ENCODE data around the gene PDAP1.

PDAP1 gene

GRCh38 chr7:99384523-99384922 lies 23.9 kb downstream of the PDAP1 start:
- Mint-ChIP-seq H3K4me1 (peaks cover 6% of the 10 kb centered on the region), H3K9me3 (no peaks in the 10 kb centered on the region), H3K36me3 (ENCODE audit: low read depth) (no peaks in the 10 kb centered on the region), H3K4me3 (no peak overlapping the region), H3K27ac (no peak overlapping the region), H3K27me3 (ENCODE audit: low read depth) (peaks cover 3% of the 10 kb centered on the region)
- no peak for TF ChIP-seq CTCF (IDR thresholded peaks at IDR 0.05; ENCODE audit: unreplicated experiment in 3 of 3)

DNA sequence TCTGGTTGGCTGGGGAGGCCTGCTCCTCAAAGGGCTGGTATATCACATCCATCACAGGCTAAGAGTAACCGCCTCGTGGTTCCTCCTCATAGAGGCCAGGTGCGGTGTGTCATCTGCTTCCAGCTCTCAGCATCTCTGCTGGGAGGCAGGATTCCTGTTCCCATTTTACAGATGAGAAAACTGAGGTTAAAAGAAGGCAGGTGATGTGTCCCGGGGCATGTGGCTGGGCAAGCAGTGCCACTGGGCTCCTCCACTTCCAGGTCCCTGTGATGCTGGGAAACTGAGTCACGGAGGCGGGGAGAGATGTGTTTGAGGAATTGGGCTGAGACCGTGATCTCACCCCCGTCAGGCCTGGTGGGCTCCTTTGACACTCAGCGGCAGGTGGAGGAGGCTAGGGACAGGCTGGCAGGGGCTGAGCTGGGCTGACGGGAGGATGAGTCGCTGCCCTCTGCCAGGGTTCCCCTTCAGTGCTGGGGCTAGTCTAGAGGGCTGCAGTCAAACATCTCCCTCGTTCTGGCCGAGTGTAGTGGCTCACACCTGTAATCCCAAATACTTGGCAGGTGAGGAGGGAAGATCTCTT lies 24.5 kb downstream of the PDAP1 start:
- H3K9me3 Mint-ChIP-seq: no peaks in the 10 kb centered on the region
- TF ChIP-seq CTCF (IDR thresholded peaks at IDR 0.05; ENCODE audit: unreplicated experiment in 3 of 3): no peak
- peaks cover 4% of the 10 kb centered on the region for H3K36me3 Mint-ChIP-seq (ENCODE audit: low read depth)
- no peak overlapping the region for H3K27ac Mint-ChIP-seq
- H3K27me3 Mint-ChIP-seq (ENCODE audit: low read depth): peaks cover 3% of the 10 kb centered on the region
- peaks cover 13% of the 10 kb centered on the region for H3K4me1 Mint-ChIP-seq
- no peak overlapping the region for H3K4me3 Mint-ChIP-seq

DNA sequence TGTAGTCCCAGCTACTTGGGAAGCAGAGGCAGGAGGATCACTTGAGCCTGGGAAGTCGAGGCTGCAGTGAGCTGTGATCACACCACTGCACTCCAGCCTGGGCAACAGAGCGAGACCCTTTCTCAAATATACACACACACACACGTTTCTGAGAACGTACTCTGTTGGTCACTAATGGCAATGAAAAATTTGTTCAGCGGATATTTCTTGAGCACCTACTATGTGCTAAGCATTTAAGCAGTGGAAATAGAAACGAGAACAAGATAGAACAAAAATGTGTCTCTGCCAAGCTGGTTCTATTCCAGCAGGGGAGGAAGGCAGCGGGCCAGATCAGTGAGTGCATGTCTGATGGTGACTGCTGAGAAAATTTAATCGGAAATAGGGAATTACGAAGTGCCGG lies 25.2 kb downstream of the PDAP1 start:
- H3K36me3 Mint-ChIP-seq (ENCODE audit: low read depth): peaks cover 4% of the 10 kb centered on the region
- H3K27ac Mint-ChIP-seq: no peak overlapping the region
- no peak overlapping the region for H3K4me3 Mint-ChIP-seq
- no peaks in the 10 kb centered on the region for H3K9me3 Mint-ChIP-seq
- peaks cover 3% of the 10 kb centered on the region for H3K27me3 Mint-ChIP-seq (ENCODE audit: low read depth)
- TF ChIP-seq CTCF (IDR thresholded peaks at IDR 0.05; ENCODE audit: unreplicated experiment in 3 of 3): no peak
- H3K4me1 Mint-ChIP-seq: peaks cover 13% of the 10 kb centered on the region

DNA sequence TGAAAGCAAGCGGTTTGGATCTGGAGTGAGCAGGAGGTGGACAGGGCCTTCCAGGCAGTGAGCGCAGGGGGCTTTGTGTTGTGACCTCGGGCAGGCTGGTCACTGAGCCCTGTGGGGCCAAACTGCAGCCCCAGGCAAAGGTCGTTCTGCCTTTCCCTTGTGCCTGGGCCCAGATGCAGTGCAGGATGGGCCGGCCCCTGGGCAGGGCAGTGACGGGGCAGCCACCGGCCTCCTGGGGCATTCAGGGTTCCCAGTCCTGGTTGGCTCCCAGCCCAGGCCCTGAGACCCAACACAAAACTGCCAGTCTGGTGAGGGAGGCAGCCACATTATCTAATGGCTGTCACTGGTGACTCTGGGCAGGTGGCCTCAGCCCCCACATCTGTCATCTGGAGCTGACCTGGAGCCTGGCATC lies 26.7 kb downstream of the PDAP1 start:
- Mint-ChIP-seq H3K4me1 (peaks cover 13% of the 10 kb centered on the region), H3K27ac (no peak overlapping the region), H3K27me3 (ENCODE audit: low read depth) (peaks cover 3% of the 10 kb centered on the region), H3K4me3 (no peak overlapping the region), H3K36me3 (ENCODE audit: low read depth) (peaks cover 4% of the 10 kb centered on the region), H3K9me3 (no peaks in the 10 kb centered on the region)
- no peak for TF ChIP-seq CTCF (IDR thresholded peaks at IDR 0.05; ENCODE audit: unreplicated experiment in 3 of 3)

GRCh38 chr7:99380823-99381663 lies 27.4 kb downstream of the PDAP1 start:
- peaks cover 3% of the 10 kb centered on the region for H3K27me3 Mint-ChIP-seq (ENCODE audit: low read depth)
- no peak for TF ChIP-seq CTCF (IDR thresholded peaks at IDR 0.05; ENCODE audit: unreplicated experiment in 3 of 3)
- H3K4me1 Mint-ChIP-seq: peaks cover 13% of the 10 kb centered on the region
- H3K27ac Mint-ChIP-seq: peak overlapping the region in 2 of 3 experiments; percentile 28 to 42
- H3K4me3 Mint-ChIP-seq: no peak overlapping the region
- peaks cover 4% of the 10 kb centered on the region for H3K36me3 Mint-ChIP-seq (ENCODE audit: low read depth)
- no peaks in the 10 kb centered on the region for H3K9me3 Mint-ChIP-seq
